Liver (tissue), 9 donors: Measurements from ENCODE around the gene CCDC186. TPM values are rescaled to one million over a fixed set of nuclear protein-coding genes. Genes with fewer than 3 reads are reported as not detected.

Experiments
- DNase-seq: peaks from one replicate; pipeline ENCODE4 v3.0.0-alpha.2; 2017; ENCODE audit warnings: low spot score
- H3K27ac ChIP-seq, 2 donors: one replicate each; pipeline ENCODE4 v1.7.0; 2013; ENCODE audit warnings: inconsistent platforms in 2 of 2, low read length in 2 of 2, control low read depth in 1 of 2, low read depth in 1 of 2, mild to moderate bottlenecking in 1 of 2
- H3K27me3 ChIP-seq, 4 donors: one replicate each; pipeline versions ENCODE4 v1.6.1 to v1.7.0; 2013; ENCODE audit warnings: low read length in 3 of 4, inconsistent platforms in 1 of 4, mild to moderate bottlenecking in 1 of 4, moderate library complexity in 1 of 4; ENCODE audit not compliant: control insufficient read depth in 4 of 4, insufficient read depth in 4 of 4
- H3K36me3 ChIP-seq, 4 donors: one replicate each; pipeline versions ENCODE4 v1.6.1 to v1.7.0; 2013; ENCODE audit warnings: low read length in 3 of 4, mild to moderate bottlenecking in 3 of 4, low read depth in 1 of 4, moderate library complexity in 1 of 4; ENCODE audit not compliant: control insufficient read depth in 4 of 4, insufficient read depth in 3 of 4
- H3K4me1 ChIP-seq, 4 donors: one replicate each; pipeline versions ENCODE4 v1.6.1 to v1.7.0; 2013; ENCODE audit warnings: low read length in 3 of 4, mild to moderate bottlenecking in 3 of 4, moderate library complexity in 1 of 4; ENCODE audit not compliant: control insufficient read depth in 4 of 4, insufficient read depth in 4 of 4
- H3K4me3 ChIP-seq, 3 donors: one replicate each; pipeline versions ENCODE4 v1.6.1 to v1.7.0; 2013; ENCODE audit warnings: low read length in 3 of 3, control low read depth in 1 of 3, low read depth in 1 of 3, mild to moderate bottlenecking in 1 of 3
- H3K9ac ChIP-seq, 2 donors: one replicate each; pipeline ENCODE4 v1.7.0; 2013; ENCODE audit warnings: low read length in 2 of 2, mild to moderate bottlenecking in 2 of 2, moderate library complexity in 2 of 2, control low read depth in 1 of 2, low read depth in 1 of 2
- H3K9me3 ChIP-seq, 4 donors: one replicate each; pipeline versions ENCODE4 v1.6.1 to v1.7.0; 2013; ENCODE audit warnings: low read length in 3 of 4; ENCODE audit not compliant: control insufficient read depth in 4 of 4
- ATF3 ChIP-seq: IDR thresholded peaks from 2 replicates; pipeline ENCODE4 v1.6.1; 2016; ENCODE audit warnings: antibody characterized with exemption
- EGR1 ChIP-seq, 2 donors: IDR thresholded peaks; 2 replicates each; pipeline ENCODE4 v1.6.1; 2016 to 2018; ENCODE audit warnings: antibody characterized with exemption in 2 of 2, low read depth in 2 of 2
- FOXA1 ChIP-seq: IDR thresholded peaks from 2 replicates; pipeline ENCODE4 v1.6.1; 2016; ENCODE audit warnings: antibody characterized with exemption
- FOXA2 ChIP-seq: IDR thresholded peaks from 2 replicates; pipeline ENCODE4 v1.6.1; 2016; ENCODE audit warnings: antibody characterized with exemption
- HNF4A ChIP-seq, 2 donors: conservative IDR thresholded peaks; 2 replicates each; pipeline ENCODE4 v1.6.1; 2016; ENCODE audit warnings: antibody characterized with exemption in 2 of 2, mild to moderate bottlenecking in 2 of 2
- HNF4G ChIP-seq: IDR thresholded peaks from 2 replicates; pipeline ENCODE4 v1.6.1; 2016; ENCODE audit warnings: antibody characterized with exemption
- JUND ChIP-seq, 2 donors: IDR thresholded peaks; 2 replicates each; pipeline ENCODE4 v1.6.1; 2016; ENCODE audit warnings: antibody characterized with exemption in 2 of 2
- NR2F2 ChIP-seq: IDR thresholded peaks from 2 replicates; pipeline ENCODE4 v1.6.1; 2016; ENCODE audit warnings: antibody characterized with exemption
- RAD21 ChIP-seq, 2 donors: IDR thresholded peaks; 2 replicates each; pipeline ENCODE4 v1.6.1; 2016; ENCODE audit warnings: antibody characterized with exemption in 2 of 2, mild to moderate bottlenecking in 2 of 2
- RXRA ChIP-seq, 2 donors: IDR thresholded peaks; 2 replicates each; pipeline ENCODE4 v1.6.1; 2017 to 2018; ENCODE audit warnings: antibody characterized with exemption in 2 of 2, mild to moderate bottlenecking in 1 of 2
- SP1 ChIP-seq: IDR thresholded peaks from 2 replicates; pipeline ENCODE4 v1.6.1; 2018; ENCODE audit warnings: antibody characterized with exemption, mild to moderate bottlenecking
- TAF1 ChIP-seq: conservative IDR thresholded peaks from 2 replicates; pipeline ENCODE4 v1.6.1; 2016; ENCODE audit warnings: antibody characterized with exemption, mild to moderate bottlenecking
- YY1 ChIP-seq: IDR thresholded peaks from 2 replicates; pipeline ENCODE4 v1.6.1; 2016; ENCODE audit warnings: antibody characterized with exemption, mild to moderate bottlenecking
- WGBS: extraction: QIAGEN DNeasy Blood & Tissue Kit; methylation state at CpG from one replicate; pipeline ENCODE4 v1.1.7; 2013; 5-methylcytosine and 5-hydroxymethylcytosine counted together
- polyA plus RNA-seq, 2 donors: library from polyadenylated mRNA; stranded (reverse) in 1 of 2; unstranded in 1 of 2; fragments of 200-250 nt in 1 of 2; fragments of >200 nt in 1 of 2; fragmentation: Nextera tagmentation in 1 of 2; extraction: Ambion mirVana in 1 of 2; gene quantifications; one replicate each; pipeline versions ENCODE4 v1.2.1 to v1.2.3, GENCODE V29; 2013 to 2015
- total RNA-seq, 2 donors: library from RNA; depleted of rRNA; stranded (reverse); fragments of >200 nt; gene quantifications; one replicate each; pipeline ENCODE4 v1.2.3, GENCODE V29; 2014
- TF ChIP-seq, protein P1 (sequence below): IDR thresholded peaks from 2 replicates; pipeline ENCODE4 v1.6.1; 2016; ENCODE audit warnings: antibody characterized with exemption, mild to moderate bottlenecking
- TF ChIP-seq, protein P2 (sequence below): fragments of 150-350 bp; IDR thresholded peaks from 2 replicates; pipeline ENCODE4 v1.5.1; 2017; ENCODE audit warnings: improper control_type of control experiment, low read depth, low read length; ENCODE audit not compliant: missing input control
- TF ChIP-seq, protein P3 (sequence below): IDR thresholded peaks from 2 replicates; pipeline ENCODE4 v1.6.1; 2016; ENCODE audit warnings: antibody characterized with exemption
- donor health status: healthy.
- donor health status: healthy.
- donor health status: healthy.
- donor health status: healthy.
- donor health status: healthy.

Gene CCDC186
- total and polyA plus RNA-seq, 4 donors, result 1.9 to 11.6 (median 6.1) TPM

DNA sequence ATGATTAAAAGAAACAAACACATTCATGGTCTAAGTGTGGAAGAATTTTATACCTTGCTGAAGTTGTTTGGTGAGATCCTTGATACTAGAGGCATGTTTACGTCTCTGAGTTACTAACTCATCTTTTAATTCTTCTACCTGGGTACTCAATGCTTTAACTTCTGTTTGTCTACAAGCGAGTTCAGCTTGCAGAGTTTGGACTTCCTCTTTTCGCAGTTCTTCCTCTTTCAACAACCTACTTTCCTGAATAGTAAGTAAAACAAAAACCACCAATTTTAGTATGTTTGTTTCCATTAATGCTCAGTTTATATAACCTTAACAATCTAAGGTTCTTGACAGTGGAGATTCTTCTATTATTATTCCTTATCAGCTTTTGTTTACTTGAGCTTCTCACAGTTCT is 42.9 kb downstream of the CCDC186 start:
- Histone ChIP-seq H3K36me3 (peaks cover 11 to 66% (median 50%) of the 10 kb centered on the region in 4 donors), H3K27ac (no peak overlapping the region), H3K9me3 (no peaks in the 10 kb centered on the region), H3K4me3 (no peak overlapping the region), H3K4me1 (no peaks in the 10 kb centered on the region), H3K27me3 (no peaks in the 10 kb centered on the region), H3K9ac (no peak overlapping the region)
- 85% methylated on average over 3 of the region's 3 CpGs for WGBS
- TF ChIP-seq HNF4A (conservative IDR thresholded peaks at IDR 0.05) (no peak), EGR1 (IDR thresholded peaks at IDR 0.05; ENCODE audit: low read depth in 2 of 2) (no peak), FOXA2 (no peak), YY1 (no peak), FOXA1 (no peak), JUND (IDR thresholded peaks at IDR 0.05) (no peak), RXRA (IDR thresholded peaks at IDR 0.05) (no peak), HNF4G (no peak), SP1 (no peak), ATF3 (no peak)
- TF ChIP-seq, protein P1, sequence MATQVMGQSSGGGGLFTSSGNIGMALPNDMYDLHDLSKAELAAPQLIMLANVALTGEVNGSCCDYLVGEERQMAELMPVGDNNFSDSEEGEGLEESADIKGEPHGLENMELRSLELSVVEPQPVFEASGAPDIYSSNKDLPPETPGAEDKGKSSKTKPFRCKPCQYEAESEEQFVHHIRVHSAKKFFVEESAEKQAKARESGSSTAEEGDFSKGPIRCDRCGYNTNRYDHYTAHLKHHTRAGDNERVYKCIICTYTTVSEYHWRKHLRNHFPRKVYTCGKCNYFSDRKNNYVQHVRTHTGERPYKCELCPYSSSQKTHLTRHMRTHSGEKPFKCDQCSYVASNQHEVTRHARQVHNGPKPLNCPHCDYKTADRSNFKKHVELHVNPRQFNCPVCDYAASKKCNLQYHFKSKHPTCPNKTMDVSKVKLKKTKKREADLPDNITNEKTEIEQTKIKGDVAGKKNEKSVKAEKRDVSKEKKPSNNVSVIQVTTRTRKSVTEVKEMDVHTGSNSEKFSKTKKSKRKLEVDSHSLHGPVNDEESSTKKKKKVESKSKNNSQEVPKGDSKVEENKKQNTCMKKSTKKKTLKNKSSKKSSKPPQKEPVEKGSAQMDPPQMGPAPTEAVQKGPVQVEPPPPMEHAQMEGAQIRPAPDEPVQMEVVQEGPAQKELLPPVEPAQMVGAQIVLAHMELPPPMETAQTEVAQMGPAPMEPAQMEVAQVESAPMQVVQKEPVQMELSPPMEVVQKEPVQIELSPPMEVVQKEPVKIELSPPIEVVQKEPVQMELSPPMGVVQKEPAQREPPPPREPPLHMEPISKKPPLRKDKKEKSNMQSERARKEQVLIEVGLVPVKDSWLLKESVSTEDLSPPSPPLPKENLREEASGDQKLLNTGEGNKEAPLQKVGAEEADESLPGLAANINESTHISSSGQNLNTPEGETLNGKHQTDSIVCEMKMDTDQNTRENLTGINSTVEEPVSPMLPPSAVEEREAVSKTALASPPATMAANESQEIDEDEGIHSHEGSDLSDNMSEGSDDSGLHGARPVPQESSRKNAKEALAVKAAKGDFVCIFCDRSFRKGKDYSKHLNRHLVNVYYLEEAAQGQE, result no peak
- TF ChIP-seq, protein P2, sequence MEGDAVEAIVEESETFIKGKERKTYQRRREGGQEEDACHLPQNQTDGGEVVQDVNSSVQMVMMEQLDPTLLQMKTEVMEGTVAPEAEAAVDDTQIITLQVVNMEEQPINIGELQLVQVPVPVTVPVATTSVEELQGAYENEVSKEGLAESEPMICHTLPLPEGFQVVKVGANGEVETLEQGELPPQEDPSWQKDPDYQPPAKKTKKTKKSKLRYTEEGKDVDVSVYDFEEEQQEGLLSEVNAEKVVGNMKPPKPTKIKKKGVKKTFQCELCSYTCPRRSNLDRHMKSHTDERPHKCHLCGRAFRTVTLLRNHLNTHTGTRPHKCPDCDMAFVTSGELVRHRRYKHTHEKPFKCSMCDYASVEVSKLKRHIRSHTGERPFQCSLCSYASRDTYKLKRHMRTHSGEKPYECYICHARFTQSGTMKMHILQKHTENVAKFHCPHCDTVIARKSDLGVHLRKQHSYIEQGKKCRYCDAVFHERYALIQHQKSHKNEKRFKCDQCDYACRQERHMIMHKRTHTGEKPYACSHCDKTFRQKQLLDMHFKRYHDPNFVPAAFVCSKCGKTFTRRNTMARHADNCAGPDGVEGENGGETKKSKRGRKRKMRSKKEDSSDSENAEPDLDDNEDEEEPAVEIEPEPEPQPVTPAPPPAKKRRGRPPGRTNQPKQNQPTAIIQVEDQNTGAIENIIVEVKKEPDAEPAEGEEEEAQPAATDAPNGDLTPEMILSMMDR, result no peak
- TF ChIP-seq, protein P3, sequence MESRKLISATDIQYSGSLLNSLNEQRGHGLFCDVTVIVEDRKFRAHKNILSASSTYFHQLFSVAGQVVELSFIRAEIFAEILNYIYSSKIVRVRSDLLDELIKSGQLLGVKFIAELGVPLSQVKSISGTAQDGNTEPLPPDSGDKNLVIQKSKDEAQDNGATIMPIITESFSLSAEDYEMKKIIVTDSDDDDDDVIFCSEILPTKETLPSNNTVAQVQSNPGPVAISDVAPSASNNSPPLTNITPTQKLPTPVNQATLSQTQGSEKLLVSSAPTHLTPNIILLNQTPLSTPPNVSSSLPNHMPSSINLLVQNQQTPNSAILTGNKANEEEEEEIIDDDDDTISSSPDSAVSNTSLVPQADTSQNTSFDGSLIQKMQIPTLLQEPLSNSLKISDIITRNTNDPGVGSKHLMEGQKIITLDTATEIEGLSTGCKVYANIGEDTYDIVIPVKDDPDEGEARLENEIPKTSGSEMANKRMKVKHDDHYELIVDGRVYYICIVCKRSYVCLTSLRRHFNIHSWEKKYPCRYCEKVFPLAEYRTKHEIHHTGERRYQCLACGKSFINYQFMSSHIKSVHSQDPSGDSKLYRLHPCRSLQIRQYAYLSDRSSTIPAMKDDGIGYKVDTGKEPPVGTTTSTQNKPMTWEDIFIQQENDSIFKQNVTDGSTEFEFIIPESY, result no peak
- no peak for DNase-seq

- Histone ChIP-seq H3K4me3 (no peak overlapping the region), H3K36me3 (peaks cover 0 to 20% (median 6%) of the 10 kb centered on the region in 4 donors), H3K4me1 (no peaks in the 10 kb centered on the region), H3K9ac (no peak overlapping the region), H3K27me3 (no peaks in the 10 kb centered on the region), H3K9me3 (no peaks in the 10 kb centered on the region), H3K27ac (no peak overlapping the region)
- no peak for DNase-seq
- WGBS, result 99% methylated on average over 1 of the region's 1 CpG
- no peak for TF ChIP-seq RAD21 (IDR thresholded peaks at IDR 0.05)
- TF ChIP-seq FOXA2, result no peak
- TF ChIP-seq FOXA1, result no peak
- TF ChIP-seq JUND (IDR thresholded peaks at IDR 0.05), result no peak
- TF ChIP-seq, protein P2, result no peak
- TF ChIP-seq, protein P1, result no peak
- no peak for TF ChIP-seq TAF1
- no peak for TF ChIP-seq NR2F2
- TF ChIP-seq, protein P3, result no peak
- no peak for TF ChIP-seq HNF4G
Observed at GRCh38 chr10:114121031-114121430, 53.0 kb downstream of the CCDC186 start.
